Putamen (tissue), 1 donor: ENCODE data around the gene MYH6.

Source experiments
- DNase-seq: peaks from one replicate; pipeline ENCODE4 v3.0.0-alpha.2; 2016; ENCODE audit warnings: low spot score

Gene MYH6

GRCh38 chr14:23356662-23357061 is 51.4 kb downstream of the MYH6 start:
- no peak for DNase-seq

GRCh38 chr14:23355871-23356435 is 52.1 kb downstream of the MYH6 start:
- no peak for DNase-seq

GRCh38 chr14:23354990-23355389 is 53.1 kb downstream of the MYH6 start:
- DNase-seq: no peak

- DNase-seq: no peak
Measured at GRCh38 chr14:23353433-23353780, 54.7 kb downstream of the MYH6 start.

- peak; percentile 95 for DNase-seq
Measured at GRCh38 chr14:23352506-23353432, 55.3 kb downstream of the MYH6 start, which contains the start of gene SLC22A17. Gene SLC22A17, minus strand, starts transcription at chr14:23352887.

- DNase-seq: peak; percentile 49
Measured at GRCh38 chr14:23351681-23352505, 56.2 kb downstream of the MYH6 start.

GRCh38 chr14:23349156-23349845 is 58.8 kb downstream of the MYH6 start:
- no peak for DNase-seq

- no peak for DNase-seq
Measured at GRCh38 chr14:23348297-23348655, 59.8 kb downstream of the MYH6 start.

GRCh38 chr14:23347406-23348296 is 60.4 kb downstream of the MYH6 start:
- no peak for DNase-seq

GRCh38 chr14:23346693-23347405 is 61.2 kb downstream of the MYH6 start:
- no peak for DNase-seq

GRCh38 chr14:23345987-23346692 is 61.9 kb downstream of the MYH6 start:
- DNase-seq: no peak

GRCh38 chr14:23344481-23344880 is 63.6 kb downstream of the MYH6 start:
- no peak for DNase-seq

GRCh38 chr14:23339506-23340268 is 68.4 kb downstream of the MYH6 start:
- no peak for DNase-seq

GRCh38 chr14:23335623-23336022 is 72.5 kb downstream of the MYH6 start:
- no peak for DNase-seq
